AG04450 (cell line): ENCODE results near the gene CCSER1. TPM values are rescaled to one million over a fixed set of nuclear protein-coding genes. Genes with fewer than 3 reads are reported as not detected.

Source experiments
- CTCF ChIA-PET: fragments of 300-600, 350-600 bp; formaldehyde crosslinking; extraction: SDS; loops from one replicate; lab custom pipeline; 2022; ENCODE audit warnings: antibody characterized with exemption, inconsistent platforms; lab: Charles Lee
- POLR2A ChIA-PET: fragments of 350-600 bp; formaldehyde crosslinking; extraction: SDS; loops from one replicate; lab custom pipeline; 2021; ENCODE audit warnings: antibody characterized with exemption, inconsistent platforms; lab: Yijun Ruan, JAX
- DNase-seq: peaks from one replicate; pipeline ENCODE4 v3.0.0-alpha.2; 2011; ENCODE audit warnings: low read depth, low spot score
- H3K27ac ChIP-seq: one replicate; pipeline ENCODE4 v1.5.1; 2012; ENCODE audit warnings: low read depth, low read length, control low read depth
- H3K27me3 ChIP-seq: one replicate; pipeline ENCODE4 v1.6.0; 2012; ENCODE audit warnings: low read length; ENCODE audit not compliant: control insufficient read depth, insufficient read depth
- H3K4me3 ChIP-seq: 2 replicates; pipeline ENCODE4 v1.5.1; 2011; ENCODE audit warnings: mild to moderate bottlenecking, low read depth, low read length, control low read depth
- H3K9me3 ChIP-seq: 2 replicates; pipeline ENCODE4 v1.5.1; 2012; ENCODE audit warnings: low read length; ENCODE audit not compliant: control insufficient read depth, insufficient read depth
- CTCF ChIP-seq: IDR thresholded peaks from 2 replicates; pipeline ENCODE4 v1.5.1; 2011; ENCODE audit warnings: low read depth, low read length, control low read depth, inconsistent platforms
- polyA plus RNA-seq: library from polyadenylated mRNA; depleted of rRNA; stranded (reverse); fragments of >200 nt; gene quantifications from 2 replicates; pipeline ENCODE4 v1.2.3, GENCODE V29; 2011

CCSER1 gene
- polyA plus RNA-seq, 1 experiment, result not detected

- Histone ChIP-seq H3K9me3 (no peaks in the 10 kb centered on the region; the same call in 1 of the 2 replicates), H3K4me3 (no peak overlapping the region), H3K27me3 (no peaks in the 10 kb centered on the region), H3K27ac (no peak overlapping the region)
- POLR2A ChIA-PET, result no interaction called here
- no peak for DNase-seq
- no peak for TF ChIP-seq CTCF
- CTCF ChIA-PET, result no interaction called here
Measured at GRCh38 chr4:90643156-90643555, 516.0 kb downstream of the CCSER1 start.

GRCh38 chr4:90648311-90648710 lies 521.1 kb downstream of the CCSER1 start:
- Histone ChIP-seq H3K4me3 (no peak overlapping the region), H3K27ac (no peak overlapping the region), H3K9me3 (peaks cover 4% of the 10 kb centered on the region), H3K27me3 (no peaks in the 10 kb centered on the region)
- DNase-seq, result no peak
- TF ChIP-seq CTCF, result no peak
- CTCF ChIA-PET, result no interaction called here
- POLR2A ChIA-PET, result no interaction called here

GRCh38 chr4:90648791-90649190 lies 521.6 kb downstream of the CCSER1 start:
- CTCF ChIA-PET, result no interaction called here
- no peak for DNase-seq

GRCh38 chr4:90660672-90661071 lies 533.5 kb downstream of the CCSER1 start:
- CTCF ChIA-PET, result no interaction called here
- no peak overlapping the region for H3K27ac ChIP-seq
- POLR2A ChIA-PET, result no interaction called here
- H3K4me3 ChIP-seq, result no peak overlapping the region
- H3K27me3 ChIP-seq, result no peaks in the 10 kb centered on the region
- TF ChIP-seq CTCF, result no peak
- no peak for DNase-seq
- peaks cover 7% of the 10 kb centered on the region; the same call in 1 of the 2 replicates for H3K9me3 ChIP-seq

More at GRCh38 chr4:90648791-90649190, 521.6 kb downstream of the CCSER1 start:
- POLR2A ChIA-PET, result no interaction called here
- Histone ChIP-seq H3K4me3 (no peak overlapping the region), H3K27ac (no peak overlapping the region), H3K9me3 (peaks cover 4% of the 10 kb centered on the region), H3K27me3 (no peaks in the 10 kb centered on the region)
- no peak for TF ChIP-seq CTCF

GRCh38 chr4:90670183-90670582 lies 543.0 kb downstream of the CCSER1 start:
- H3K4me3 ChIP-seq, result no peak overlapping the region
- ChIA-PET POLR2A (no interaction called here), CTCF (no interaction called here)
- H3K27ac ChIP-seq, result no peak overlapping the region
- TF ChIP-seq CTCF, result no peak
- no peaks in the 10 kb centered on the region for H3K27me3 ChIP-seq
- peaks cover 2% of the 10 kb centered on the region; the same call in 1 of the 2 replicates for H3K9me3 ChIP-seq
- DNase-seq, result no peak
